Upper lobe of right lung (tissue), 1 donor: ENCODE results near the gene ABCD2. TPM values are rescaled to one million over a fixed set of nuclear protein-coding genes. Genes with fewer than 3 reads are reported as not detected.

Experiments used
- ATAC-seq: fragments of 200-7000 bp; cut with Tn5 transposase; one replicate; pipeline ENCODE4 v1.9.1; 2020; ENCODE audit warnings: mild to moderate bottlenecking, moderate library complexity
- DNase-seq: peaks from one replicate; pipeline ENCODE4 v3.0.0-alpha.2; 2020
- H3K27ac ChIP-seq: fragments of 200-600 bp; one replicate; pipeline ENCODE4 v1.8.0; 2022
- H3K27me3 ChIP-seq: fragments of 200-600 bp; one replicate; pipeline ENCODE4 v1.8.0; 2022; ENCODE audit warnings: mild to moderate bottlenecking
- H3K36me3 ChIP-seq: fragments of 200-600 bp; one replicate; pipeline ENCODE4 v1.8.0; 2022
- H3K4me1 ChIP-seq: fragments of 200-600 bp; one replicate; pipeline ENCODE4 v1.8.0; 2022
- H3K4me3 ChIP-seq: fragments of 200-600 bp; one replicate; pipeline ENCODE4 v1.8.0; 2022; ENCODE audit warnings: mild to moderate bottlenecking
- H3K9me3 ChIP-seq: fragments of 200-600 bp; one replicate; pipeline ENCODE4 v1.8.0; 2022
- intact Hi-C: fragments of 100-400 bp; cut with DNase I; formaldehyde crosslinking; loops from one replicate; pipeline ENCODE4 v1.11.0; 2022
- long read RNA-seq: library from polyadenylated mRNA; unstranded; transcript quantifications from one replicate; pipeline ENCODE4 v2.0.0, GENCODE V29; 2021
- total RNA-seq: library from RNA; stranded (reverse); fragmentation: NEBNext Ultra II Directional; extraction: Animal tissue kit (Norgen Biotek cat#: 25700); gene quantifications from one replicate; pipeline ENCODE4 v1.2.1, GENCODE V29; 2021
- TF ChIP-seq, protein P1 (sequence below): fragments of 200-600 bp; IDR thresholded peaks from one replicate; pipeline ENCODE4 v1.8.0; 2022; ENCODE audit warnings: antibody characterized with exemption
- donor health status: DM: no; HTN: yes; CAD: no; lungs with severe emphysema.

ABCD2 gene
- total RNA-seq: 0.46 TPM
- long read RNA-seq, full-length matches to known transcripts: 1 of 1 reads
- long read RNA-seq, partial matches to known transcripts: 0 of 1 reads
- long read RNA-seq, other reads (novel, unspliced or antisense): 0 of 1 reads

DNA sequence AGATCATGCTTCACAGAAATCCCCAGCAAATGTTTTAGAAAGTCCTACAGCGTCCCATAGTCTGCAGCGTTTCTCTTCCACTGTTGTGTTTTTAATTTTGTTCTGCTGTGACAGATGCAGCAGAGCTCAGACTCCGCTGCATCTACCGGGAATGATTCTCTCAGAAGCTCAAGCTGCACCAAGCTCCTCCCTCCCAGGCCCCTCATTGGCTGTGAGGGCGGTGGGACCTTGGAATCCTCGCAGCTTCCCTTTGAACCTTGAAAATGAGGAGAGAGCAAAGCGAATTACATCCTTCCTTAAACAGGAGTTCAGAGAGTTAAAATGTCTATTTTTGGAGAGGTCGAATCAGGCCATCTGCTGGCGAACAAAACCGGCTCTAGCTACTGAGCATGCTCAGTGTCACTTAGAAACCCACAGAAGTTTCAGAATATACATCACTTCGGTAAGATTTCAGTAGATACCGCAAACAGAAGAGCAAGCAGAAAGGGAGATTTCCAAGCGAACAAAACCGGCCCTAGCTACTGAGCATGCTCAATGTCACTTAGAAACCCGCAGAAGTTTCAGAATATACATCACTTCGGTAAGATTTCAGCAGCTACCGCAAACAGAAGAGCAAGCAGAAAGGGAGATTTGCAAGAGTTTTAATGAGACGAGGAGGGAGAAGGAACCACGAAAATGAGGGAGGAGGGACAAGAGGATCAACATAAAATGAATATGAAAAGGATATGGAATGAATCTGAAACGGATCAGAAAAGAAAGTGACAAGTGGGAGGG is at the start of gene ABCD2:
TSS of gene ABCD2 (minus strand) at position 144 of the 774 bp plus-strand sequence. CDS start 188 bp downstream, outside the sequence.
- intact Hi-C loops: no loop called here
- TF ChIP-seq, protein P1, sequence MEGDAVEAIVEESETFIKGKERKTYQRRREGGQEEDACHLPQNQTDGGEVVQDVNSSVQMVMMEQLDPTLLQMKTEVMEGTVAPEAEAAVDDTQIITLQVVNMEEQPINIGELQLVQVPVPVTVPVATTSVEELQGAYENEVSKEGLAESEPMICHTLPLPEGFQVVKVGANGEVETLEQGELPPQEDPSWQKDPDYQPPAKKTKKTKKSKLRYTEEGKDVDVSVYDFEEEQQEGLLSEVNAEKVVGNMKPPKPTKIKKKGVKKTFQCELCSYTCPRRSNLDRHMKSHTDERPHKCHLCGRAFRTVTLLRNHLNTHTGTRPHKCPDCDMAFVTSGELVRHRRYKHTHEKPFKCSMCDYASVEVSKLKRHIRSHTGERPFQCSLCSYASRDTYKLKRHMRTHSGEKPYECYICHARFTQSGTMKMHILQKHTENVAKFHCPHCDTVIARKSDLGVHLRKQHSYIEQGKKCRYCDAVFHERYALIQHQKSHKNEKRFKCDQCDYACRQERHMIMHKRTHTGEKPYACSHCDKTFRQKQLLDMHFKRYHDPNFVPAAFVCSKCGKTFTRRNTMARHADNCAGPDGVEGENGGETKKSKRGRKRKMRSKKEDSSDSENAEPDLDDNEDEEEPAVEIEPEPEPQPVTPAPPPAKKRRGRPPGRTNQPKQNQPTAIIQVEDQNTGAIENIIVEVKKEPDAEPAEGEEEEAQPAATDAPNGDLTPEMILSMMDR: no peak
- peak within 1 kb of the TSS; percentile 62 for H3K4me3 ChIP-seq
- no peaks in the 10 kb centered on the region for H3K36me3 ChIP-seq
- no peaks in the 10 kb centered on the region for H3K9me3 ChIP-seq
- H3K4me1 ChIP-seq: no peaks in the 10 kb centered on the region
- no peaks in the 10 kb centered on the region for H3K27me3 ChIP-seq
- peak; percentile 86 for ATAC-seq
- H3K27ac ChIP-seq: peak within 1 kb of the TSS; percentile 69
- peak; percentile 64 for DNase-seq

DNA sequence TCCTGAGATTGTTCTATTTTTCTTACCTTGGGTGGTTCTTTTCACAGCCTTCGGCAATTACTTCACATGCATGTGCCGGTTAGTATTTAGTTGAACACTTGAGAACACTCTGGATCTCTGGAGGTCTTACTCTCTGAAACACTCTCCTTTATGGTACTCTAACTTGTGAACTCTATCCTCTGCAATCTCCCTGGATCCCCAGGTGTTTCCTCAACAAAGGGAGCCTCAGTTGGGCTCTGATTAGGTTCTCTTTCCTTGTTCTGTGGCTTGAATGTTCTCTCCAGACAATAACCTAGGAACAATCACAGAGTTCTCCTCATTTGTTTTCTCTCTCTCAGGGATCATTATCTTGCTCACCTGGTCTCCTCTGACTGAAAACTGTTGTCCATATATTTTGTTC is 40.5 kb upstream of the ABCD2 start:
- H3K4me1 ChIP-seq: no peaks in the 10 kb centered on the region
- TF ChIP-seq, protein P1: no peak
- intact Hi-C loops: no loop called here
- no peak overlapping the region for H3K27ac ChIP-seq
- H3K4me3 ChIP-seq: no peak overlapping the region
- no peak for ATAC-seq
- no peaks in the 10 kb centered on the region for H3K36me3 ChIP-seq
- H3K9me3 ChIP-seq: no peaks in the 10 kb centered on the region
- H3K27me3 ChIP-seq: no peaks in the 10 kb centered on the region
- no peak for DNase-seq

DNA sequence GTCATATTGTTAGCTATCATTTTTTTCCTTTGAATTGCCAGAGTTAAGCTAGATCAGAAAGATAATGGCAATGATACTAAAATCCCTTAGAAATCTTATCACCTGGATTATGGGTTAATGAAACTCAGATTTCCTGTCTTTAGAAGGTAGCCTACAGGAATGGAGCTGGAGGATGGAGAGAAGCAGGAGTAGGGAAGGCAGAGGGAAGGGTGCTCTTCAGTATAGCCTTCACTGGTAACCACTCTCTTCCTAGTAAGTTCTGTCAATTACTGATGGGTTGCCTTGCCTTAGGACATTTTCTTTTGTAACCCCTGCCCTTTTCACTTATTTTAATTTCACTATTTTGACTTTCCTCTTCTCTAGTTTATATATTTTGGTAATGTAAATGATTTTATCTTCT is 27.8 kb upstream of the ABCD2 start:
- intact Hi-C loops: no loop called here
- Histone ChIP-seq H3K4me1 (no peaks in the 10 kb centered on the region), H3K27me3 (no peaks in the 10 kb centered on the region), H3K36me3 (no peaks in the 10 kb centered on the region), H3K9me3 (no peaks in the 10 kb centered on the region), H3K27ac (no peak overlapping the region), H3K4me3 (no peak overlapping the region)
- ATAC-seq (no peak), DNase-seq (no peak)
- TF ChIP-seq, protein P1: no peak

DNA sequence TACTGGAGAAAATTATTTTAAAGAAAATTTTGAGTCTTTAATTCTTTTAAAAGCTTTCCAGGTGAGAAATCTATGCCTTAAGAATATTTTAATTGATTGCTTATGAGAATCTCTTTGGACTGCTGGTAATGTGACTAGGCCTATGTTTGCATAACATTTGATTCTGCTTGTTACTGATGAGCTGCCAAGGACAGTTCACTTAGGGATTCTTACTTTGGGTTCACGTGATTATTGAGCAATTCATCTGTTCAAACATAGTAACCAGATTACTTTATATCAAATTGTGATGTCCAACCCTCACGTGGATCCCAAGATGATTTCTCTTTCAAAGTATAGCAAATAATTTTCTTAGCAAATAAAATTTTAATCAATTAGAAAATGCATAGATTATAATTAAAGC is 27.4 kb upstream of the ABCD2 start:
- Histone ChIP-seq H3K27ac (no peak overlapping the region), H3K9me3 (no peaks in the 10 kb centered on the region), H3K4me1 (no peaks in the 10 kb centered on the region), H3K4me3 (no peak overlapping the region), H3K27me3 (no peaks in the 10 kb centered on the region), H3K36me3 (no peaks in the 10 kb centered on the region)
- DNase-seq: no peak
- intact Hi-C loops: no loop called here
- no peak for ATAC-seq
- TF ChIP-seq, protein P1: no peak

DNA sequence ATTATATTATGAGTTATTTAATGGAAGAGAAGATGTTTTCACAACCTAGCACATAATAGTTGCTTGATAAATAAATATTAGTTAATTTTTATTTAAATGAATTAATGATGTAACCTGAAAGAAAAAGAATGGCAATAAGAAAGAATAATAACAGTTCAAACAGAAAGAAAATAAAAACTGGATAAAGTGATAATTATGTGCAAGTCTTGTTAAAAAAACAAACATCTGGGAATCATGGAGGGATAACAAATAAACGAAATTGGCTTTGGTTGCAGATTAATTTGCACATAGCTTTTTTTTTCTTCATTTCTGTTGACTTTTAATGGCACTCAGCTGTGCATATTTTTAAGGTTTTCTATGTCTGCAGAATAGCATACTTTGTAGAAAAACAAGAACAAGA is 23.4 kb upstream of the ABCD2 start:
- no peak for ATAC-seq
- Histone ChIP-seq H3K27me3 (no peaks in the 10 kb centered on the region), H3K27ac (no peak overlapping the region), H3K4me1 (no peaks in the 10 kb centered on the region), H3K36me3 (no peaks in the 10 kb centered on the region), H3K9me3 (no peaks in the 10 kb centered on the region), H3K4me3 (no peak overlapping the region)
- TF ChIP-seq, protein P1: no peak
- intact Hi-C loops: no loop called here
- DNase-seq: no peak
